GM23248 (cell line): ENCODE data around the gene MAPT. TPM values are rescaled to one million over a fixed set of nuclear protein-coding genes. Genes with fewer than 3 reads are reported as not detected.
"Not testable (repeated sequence)": the region's sequence is repeated elsewhere in the genome, so short reads cannot be mapped to it uniquely, and the experiment has no call there.

Experiments
- DNase-seq: peaks from one replicate; pipeline ENCODE4 v3.0.0-alpha.2; 2015
- H2AFZ ChIP-seq: fragments of 200-600 bp; sonication (generic); 2 replicates; pipeline ENCODE4 v1.6.1; 2016; ENCODE audit warnings: antibody characterized with exemption
- H3F3A ChIP-seq: fragments of 200-600 bp; sonication (generic); 2 replicates; pipeline ENCODE4 v1.6.1; 2016; ENCODE audit warnings: mild to moderate bottlenecking, antibody characterized with exemption, mixed run types; ENCODE audit not compliant: insufficient read depth
- H3K27ac ChIP-seq: fragments of 200-600 bp; sonication (generic); 2 replicates; pipeline ENCODE4 v1.5.1; 2016; ENCODE audit warnings: mild to moderate bottlenecking
- H3K27me3 ChIP-seq: fragments of 200-600 bp; sonication (generic); replicated peaks from 2 replicates; pipeline ENCODE4 v1.6.1; 2016; ENCODE audit warnings: mild to moderate bottlenecking; ENCODE audit not compliant: insufficient read depth
- H3K36me3 ChIP-seq: fragments of 200-600 bp; sonication (generic); 2 replicates; pipeline ENCODE4 v1.6.1; 2016; ENCODE audit warnings: low read depth, mild to moderate bottlenecking
- H3K4me1 ChIP-seq: fragments of 200-600 bp; sonication (generic); 2 replicates; pipeline ENCODE4 v1.6.1; 2016; ENCODE audit warnings: mild to moderate bottlenecking; ENCODE audit not compliant: insufficient read depth
- H3K4me2 ChIP-seq: fragments of 200-600 bp; sonication (generic); one replicate; pipeline ENCODE4 v1.6.1; 2016; ENCODE audit warnings: mild to moderate bottlenecking; ENCODE audit not compliant: unreplicated experiment
- H3K4me3 ChIP-seq: fragments of 200-600 bp; sonication (generic); 2 replicates; pipeline ENCODE4 v1.5.1; 2016; ENCODE audit warnings: mild to moderate bottlenecking
- H3K79me2 ChIP-seq: fragments of 200-600 bp; sonication (generic); 2 replicates; pipeline ENCODE4 v1.6.1; 2016; ENCODE audit warnings: mild to moderate bottlenecking; ENCODE audit not compliant: insufficient read depth
- H3K9ac ChIP-seq: fragments of 200-600 bp; sonication (generic); 2 replicates; pipeline ENCODE4 v1.6.1; 2016; ENCODE audit warnings: mild to moderate bottlenecking
- H3K9me2 ChIP-seq: fragments of 200-600 bp; sonication (generic); 2 replicates; pipeline ENCODE4 v1.6.1; 2016; ENCODE audit warnings: mixed run types, mild to moderate bottlenecking, moderate library complexity; ENCODE audit not compliant: insufficient read depth
- H3K9me3 ChIP-seq: fragments of 200-600 bp; sonication (generic); one replicate; pipeline ENCODE4 v1.6.1; 2017; ENCODE audit warnings: low read depth
- H4K20me1 ChIP-seq: fragments of 200-600 bp; sonication (generic); 2 replicates; pipeline ENCODE4 v1.6.0; 2016; ENCODE audit not compliant: insufficient read depth
- EZH2 ChIP-seq: fragments of 200-600 bp; sonication (generic); IDR thresholded peaks from 2 replicates; pipeline ENCODE4 v1.6.1; 2018; ENCODE audit warnings: antibody characterized with exemption, mild to moderate bottlenecking; ENCODE audit not compliant: insufficient read depth, poor library complexity, severe bottlenecking
- EZH2phosphoT487 ChIP-seq: fragments of 200-600 bp; sonication (generic); IDR thresholded peaks from 2 replicates; pipeline ENCODE4 v1.6.1; 2018; ENCODE audit warnings: antibody characterized with exemption, moderate library complexity, mild to moderate bottlenecking, low read depth; ENCODE audit not compliant: insufficient read depth
- WGBS, 2 experiments: methylation state at CpG; one replicate each; pipeline ENCODE4 v1.1.6; 2015 to 2017; ENCODE audit warnings: low lambda C conversion rate in 2 of 2, low coverage in 1 of 2; ENCODE audit errors: missing lambda C conversion rate in 2 of 2; 5-methylcytosine and 5-hydroxymethylcytosine counted together
- in situ Hi-C: fragments of 300-500 bp; cut with MboI; formaldehyde crosslinking; loops from 2 replicates; pipeline ENCODE4 v1.15.0; 2020
- polyA plus RNA-seq: library from polyadenylated mRNA; unstranded; fragments of >200 nt; fragmentation: Nextera tagmentation; extraction: Ambion mirVana; gene quantifications from 2 replicates; pipeline ENCODE4 v1.2.1, GENCODE V29; 2016
- total RNA-seq: library from RNA; depleted of rRNA; stranded (reverse); fragments of >200 nt; shearing (Covaris generic); gene quantifications from 2 replicates; pipeline ENCODE4 v1.2.3, GENCODE V29; 2014

Gene MAPT
- total and polyA plus RNA-seq, 2 experiments from 2014 or later, result 0.06 TPM; not detected in 1

DNA sequence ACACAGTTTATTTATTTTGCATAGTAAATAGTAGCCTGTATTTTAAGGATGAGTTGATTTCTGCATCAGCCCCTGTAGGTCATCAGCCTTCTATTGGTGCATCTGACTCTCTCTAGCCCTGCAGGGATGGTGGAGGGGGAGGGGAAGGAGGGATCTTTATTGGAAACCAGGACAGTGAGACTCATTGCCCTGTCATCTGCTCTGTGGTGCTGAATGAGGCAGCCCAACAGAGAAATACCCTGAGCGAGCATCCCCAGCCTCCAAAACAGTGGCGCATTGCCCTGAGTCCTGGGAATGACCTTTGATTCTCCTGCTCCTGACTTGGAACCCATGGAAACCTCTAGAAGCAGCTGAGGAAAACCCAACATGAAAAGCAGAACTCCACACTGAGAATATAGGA lies 59.2 kb downstream of the MAPT start:
- H4K20me1 ChIP-seq, result no peaks in the 10 kb centered on the region
- H3K36me3 ChIP-seq, result no peaks in the 10 kb centered on the region
- peaks cover 21% of the 10 kb centered on the region; the same call in 1 of the 2 replicates for H3K27me3 ChIP-seq
- no peaks in the 10 kb centered on the region for H3K9me3 ChIP-seq
- no peak overlapping the region for H2AFZ ChIP-seq
- H3K9ac ChIP-seq, result no peak overlapping the region
- H3K9me2 ChIP-seq, result no peaks in the 10 kb centered on the region
- in situ Hi-C loops, result no loop called here
- peak; percentile 18 for DNase-seq
- H3K4me1 ChIP-seq, result peaks cover 2% of the 10 kb centered on the region; the same call in 1 of the 2 replicates
- H3K4me2 ChIP-seq, result no peak overlapping the region
- H3K79me2 ChIP-seq, result no peaks in the 10 kb centered on the region
- WGBS, 2 experiments, result 50 to 64% methylated on average over 2 of the region's 2 CpGs
- H3F3A ChIP-seq, result no peaks in the 10 kb centered on the region
- no peak for TF ChIP-seq EZH2
- no peak for TF ChIP-seq EZH2phosphoT487
- no peak overlapping the region for H3K4me3 ChIP-seq
- no peak overlapping the region for H3K27ac ChIP-seq

DNA sequence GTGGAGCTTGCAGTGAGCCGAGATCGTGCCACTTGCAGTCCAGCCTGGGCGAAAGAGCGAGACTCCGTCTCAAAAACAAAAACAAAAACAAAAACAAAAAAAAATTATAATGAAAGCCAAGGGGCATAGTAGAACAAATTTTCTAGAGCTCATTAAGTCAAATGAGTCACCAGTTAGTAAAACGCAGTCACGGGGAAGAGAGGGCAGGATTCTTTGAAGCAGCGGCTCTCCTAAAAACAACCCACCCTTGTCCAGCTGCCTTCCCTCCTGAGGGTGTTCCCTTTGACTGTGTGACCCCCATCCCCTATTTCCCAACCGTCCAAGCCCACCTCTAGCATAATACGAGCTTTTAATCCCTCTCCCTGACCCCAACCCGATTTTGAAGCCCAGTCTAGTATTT lies 60.6 kb downstream of the MAPT start:
- 61 to 63% methylated on average over 11 of the region's 11 CpGs for WGBS, 2 experiments
- Histone ChIP-seq H3K9me3 (no peaks in the 10 kb centered on the region), H3K9ac (no peak overlapping the region), H3K27ac (no peak overlapping the region), H3K4me2 (no peak overlapping the region), H3K4me3 (no peak overlapping the region), H3K36me3 (no peaks in the 10 kb centered on the region), H3F3A (no peaks in the 10 kb centered on the region), H3K9me2 (no peaks in the 10 kb centered on the region), H2AFZ (no peak overlapping the region), H3K4me1 (no peaks in the 10 kb centered on the region), H3K27me3 (peaks cover 21% of the 10 kb centered on the region; the same call in 1 of the 2 replicates), H4K20me1 (no peaks in the 10 kb centered on the region), H3K79me2 (no peaks in the 10 kb centered on the region)
- in situ Hi-C loops, result no loop called here
- DNase-seq, result peak; percentile 12
- TF ChIP-seq EZH2phosphoT487 (no peak), EZH2 (no peak)

DNA sequence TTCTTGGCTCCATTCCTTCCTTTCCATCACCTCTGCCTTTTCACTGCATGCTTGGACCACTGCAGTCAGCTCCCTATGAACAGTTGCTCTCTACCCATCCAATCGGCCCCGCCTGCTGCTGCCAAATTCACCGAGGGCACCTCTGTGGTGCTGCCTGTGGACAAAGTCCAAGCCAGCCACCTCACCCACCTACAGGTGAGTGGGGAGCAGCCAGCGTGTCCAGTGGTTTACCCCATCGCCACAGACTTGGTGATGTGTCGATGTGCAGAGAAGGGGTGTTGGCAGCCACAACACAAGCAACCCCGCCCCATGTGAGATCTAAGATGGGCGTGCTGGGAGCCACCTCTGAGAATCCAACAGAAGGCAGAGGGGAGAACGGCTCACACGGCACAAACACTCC lies 61.0 kb downstream of the MAPT start:
- Histone ChIP-seq H3F3A (no peaks in the 10 kb centered on the region), H3K9me3 (no peaks in the 10 kb centered on the region), H4K20me1 (no peaks in the 10 kb centered on the region), H3K27ac (no peak overlapping the region), H3K36me3 (no peaks in the 10 kb centered on the region), H3K4me3 (no peak overlapping the region), H3K9ac (no peak overlapping the region), H2AFZ (no peak overlapping the region), H3K27me3 (peaks cover 21% of the 10 kb centered on the region; the same call in 1 of the 2 replicates), H3K9me2 (no peaks in the 10 kb centered on the region), H3K4me1 (no peaks in the 10 kb centered on the region), H3K79me2 (no peaks in the 10 kb centered on the region), H3K4me2 (no peak overlapping the region)
- in situ Hi-C loops, result no loop called here
- TF ChIP-seq EZH2phosphoT487 (no peak), EZH2 (no peak)
- no peak for DNase-seq
- WGBS, 2 experiments, result 75 to 85% methylated on average over 10 of the region's 10 CpGs

DNA sequence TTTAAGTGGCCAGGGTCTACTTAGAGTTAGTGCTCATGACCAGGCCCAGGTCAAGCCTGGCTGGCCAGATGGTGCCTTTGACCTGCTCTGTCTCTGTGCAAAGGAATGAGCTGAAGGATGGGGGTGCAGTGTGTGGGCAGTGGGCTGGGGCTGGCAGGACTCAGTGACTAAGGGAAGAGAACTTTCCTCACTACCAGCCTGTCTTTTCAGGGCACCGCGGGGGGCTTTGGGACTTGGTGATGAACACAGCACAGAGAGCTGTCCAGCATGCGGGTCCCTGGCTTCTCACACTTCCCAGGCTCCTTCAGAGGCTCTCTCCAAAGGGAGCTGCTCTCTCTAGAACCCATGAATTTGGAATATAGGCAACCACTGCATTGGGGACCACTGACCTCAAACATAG lies 61.7 kb downstream of the MAPT start:
- Histone ChIP-seq H3K4me3 (no peak overlapping the region), H3K9ac (no peak overlapping the region), H4K20me1 (no peaks in the 10 kb centered on the region), H3F3A (no peaks in the 10 kb centered on the region), H3K9me3 (no peaks in the 10 kb centered on the region), H3K4me1 (no peaks in the 10 kb centered on the region), H3K27me3 (peaks cover 21% of the 10 kb centered on the region; the same call in 1 of the 2 replicates), H3K79me2 (no peaks in the 10 kb centered on the region), H2AFZ (no peak overlapping the region), H3K9me2 (no peaks in the 10 kb centered on the region), H3K36me3 (no peaks in the 10 kb centered on the region), H3K27ac (no peak overlapping the region), H3K4me2 (no peak overlapping the region)
- 81 to 83% methylated on average over 3 of the region's 3 CpGs for WGBS, 2 experiments
- TF ChIP-seq EZH2phosphoT487 (no peak), EZH2 (no peak)
- no peak for DNase-seq
- in situ Hi-C loops, result no loop called here

DNA sequence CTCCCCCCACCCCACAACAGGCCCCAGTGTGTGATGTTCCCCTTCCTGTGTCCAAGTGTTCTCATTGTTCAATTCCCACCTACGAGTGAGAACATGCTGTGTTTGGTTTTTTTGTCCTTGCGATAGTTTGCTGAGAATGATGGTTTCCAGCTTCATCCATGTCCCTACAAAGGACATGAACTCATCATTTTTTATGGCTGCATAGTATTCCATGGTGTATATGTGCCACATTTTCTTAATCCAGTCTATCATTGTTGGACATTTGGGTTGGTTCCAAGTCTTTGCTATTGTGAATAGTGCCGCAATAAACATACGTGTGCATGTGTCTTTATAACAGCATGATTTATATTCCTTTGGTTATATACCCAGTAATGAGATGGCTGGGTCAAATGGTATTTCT lies 62.4 kb downstream of the MAPT start:
- H3K4me1 ChIP-seq, in situ Hi-C loops, H3K27ac ChIP-seq, DNase-seq, H4K20me1 ChIP-seq, H3K9me3 ChIP-seq, H3K9ac ChIP-seq, H3F3A ChIP-seq, H3K4me3 ChIP-seq, H3K36me3 ChIP-seq, H3K4me2 ChIP-seq, H2AFZ ChIP-seq, H3K79me2 ChIP-seq, H3K9me2 ChIP-seq: not testable (repeated sequence)
- peaks cover 16% of the 10 kb centered on the region; the same call in 1 of the 2 replicates for H3K27me3 ChIP-seq
- WGBS, 2 experiments, result 65 to 83% methylated on average over 2 to 4 of the region's 4 CpGs
